HG02943 (cell line): Measurements from ENCODE around the gene ATG2B.

Source experiments
- ATAC-seq: cut with Tn5 transposase; IDR thresholded peaks from one replicate; pipeline ENCODE4 v1.9.1; 2021; ENCODE audit warnings: mild to moderate bottlenecking, low read depth, moderate library complexity; ENCODE audit not compliant: unreplicated experiment

ATG2B gene

GRCh38 chr14:96309896-96310330 is 53.2 kb downstream of the ATG2B start:
- no peak for ATAC-seq

DNA sequence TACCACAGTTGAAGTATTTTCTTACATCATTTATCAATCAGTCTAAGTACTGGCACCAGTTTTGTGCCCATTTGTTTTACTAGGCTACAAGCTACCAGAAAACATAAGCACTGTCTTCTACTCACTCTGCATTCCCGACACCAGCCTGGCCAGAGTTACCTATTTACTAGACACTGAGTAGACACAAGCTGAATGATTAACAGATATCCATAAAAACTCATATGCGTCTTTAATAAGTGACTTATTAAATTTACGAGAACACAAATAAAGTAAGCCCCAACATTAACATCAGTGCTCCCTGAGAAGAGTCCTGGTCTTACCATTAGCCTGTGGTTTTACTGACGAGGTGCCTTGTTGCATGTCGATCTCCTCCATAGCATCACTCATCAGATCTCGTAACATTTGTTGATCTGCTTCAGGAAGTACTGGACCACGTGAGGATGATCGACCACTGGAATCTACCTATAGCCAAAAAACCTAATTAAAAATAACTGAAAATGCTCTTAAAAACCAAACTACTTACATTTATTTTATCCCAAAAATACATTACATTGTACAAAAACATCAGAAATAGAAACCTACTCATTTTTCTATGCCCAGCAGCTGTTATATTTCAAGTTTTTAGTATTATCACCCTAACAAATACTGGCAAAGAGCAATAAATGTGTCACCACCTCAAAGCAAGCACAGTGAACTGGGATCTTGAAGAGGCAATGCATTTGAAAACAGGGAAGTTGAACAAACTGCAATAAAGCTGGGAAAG is 53.8 kb downstream of the ATG2B start:
- ATAC-seq: no peak

DNA sequence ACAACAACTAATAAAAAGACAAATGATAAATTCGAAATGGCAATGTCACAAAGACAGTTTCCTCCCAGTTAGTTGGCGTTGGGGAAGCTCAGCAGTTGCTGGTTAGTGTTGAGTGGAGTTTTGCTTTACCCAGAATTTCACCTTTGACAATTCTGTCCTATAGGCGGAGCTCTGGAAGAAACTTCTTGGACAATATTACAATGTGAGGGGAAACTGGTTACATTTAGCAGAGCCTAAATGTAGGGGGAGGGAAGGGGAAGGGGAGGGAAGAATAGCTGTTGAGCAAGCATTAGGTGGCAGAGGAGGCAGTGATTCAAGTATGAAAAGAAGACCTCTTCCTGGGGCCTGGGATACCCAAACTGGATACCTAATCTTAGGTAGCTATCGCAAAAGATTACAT is 55.7 kb downstream of the ATG2B start:
- ATAC-seq: no peak

- ATAC-seq: no peak
These were observed 58.2 kb downstream of the ATG2B start for GRCh38 chr14:96304956-96305355.

DNA sequence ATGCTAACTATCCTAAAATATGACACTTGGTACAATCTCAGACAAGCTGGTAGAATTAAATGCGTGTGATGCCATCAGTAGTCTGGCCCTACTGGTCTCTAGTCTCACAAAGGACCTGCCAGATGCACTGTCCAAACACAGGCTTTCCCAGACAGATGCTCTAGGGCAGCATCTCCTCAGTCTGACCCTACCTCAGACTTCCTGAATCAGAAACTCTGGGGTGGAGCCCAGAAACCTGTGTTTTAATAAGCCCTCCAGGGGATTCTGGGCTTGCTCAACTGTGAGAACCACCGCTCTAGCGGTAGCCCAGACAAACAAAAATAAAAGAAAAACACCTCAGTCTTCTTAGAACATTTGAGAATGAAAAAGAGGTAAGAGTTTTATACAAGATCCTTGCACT is 59.2 kb downstream of the ATG2B start:
- no peak for ATAC-seq

- ATAC-seq: no peak
These were observed 63.7 kb downstream of the ATG2B start for GRCh38 chr14:96299441-96299840.

DNA sequence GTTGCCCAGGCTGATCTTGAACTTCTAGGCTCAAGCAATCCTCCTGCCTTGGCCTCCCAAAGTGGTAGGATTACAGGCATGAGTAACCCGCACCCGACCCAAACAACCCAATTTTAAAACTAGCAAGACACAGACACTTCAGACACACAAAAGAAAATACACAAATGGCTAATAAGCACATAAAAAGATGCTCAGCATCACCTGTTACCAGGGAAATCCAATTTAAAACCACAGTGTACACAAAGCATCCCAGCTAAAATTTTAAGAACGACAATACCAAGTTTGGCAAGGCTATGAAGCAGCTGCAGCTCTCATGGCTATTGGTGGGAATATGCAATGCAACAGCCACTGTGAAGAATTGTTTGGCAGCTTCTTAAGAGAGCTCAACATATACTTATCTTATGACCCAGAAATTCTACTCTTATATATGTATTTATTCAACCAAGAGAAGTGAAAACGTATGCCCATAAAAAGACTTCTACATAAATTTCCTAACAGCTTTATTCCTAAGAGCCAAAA is 65.1 kb downstream of the ATG2B start:
- ATAC-seq: no peak

DNA sequence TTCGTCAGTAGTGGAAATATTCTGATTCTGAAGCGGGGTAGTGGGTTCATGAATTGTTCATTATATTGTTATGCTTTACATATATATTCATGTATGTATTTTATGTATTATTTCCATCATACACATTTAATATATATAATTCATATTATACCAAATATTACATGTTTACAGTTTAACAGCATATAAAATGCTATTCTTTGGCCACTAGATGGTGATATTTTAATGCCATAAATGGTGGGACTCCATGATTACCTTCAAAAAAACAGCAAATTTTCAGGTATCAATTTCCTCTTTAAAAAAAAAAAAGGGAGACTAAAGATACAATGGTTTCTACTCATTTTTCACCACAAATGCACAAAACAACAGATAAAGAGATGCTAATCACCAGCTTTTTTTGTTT is 66.1 kb downstream of the ATG2B start:
- ATAC-seq: no peak

DNA sequence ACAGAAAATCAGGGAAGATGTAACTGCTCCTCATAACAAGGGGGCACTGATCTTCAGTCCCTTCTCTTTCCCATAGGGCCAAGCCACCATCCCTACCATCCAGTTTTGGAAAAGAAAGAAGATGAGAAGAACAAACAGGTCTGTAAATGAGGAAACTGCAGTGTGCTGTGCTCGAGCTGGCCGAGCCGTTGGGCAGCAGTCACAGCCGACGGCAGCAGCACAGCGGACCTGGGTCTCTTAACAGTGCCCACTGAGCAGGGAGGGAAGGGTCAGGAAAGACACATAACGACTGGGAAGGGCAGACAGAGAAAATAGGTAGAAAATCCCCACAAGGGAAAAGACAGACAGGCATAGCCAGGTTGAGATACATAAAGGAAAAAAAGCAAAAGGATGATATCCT is 68.9 kb downstream of the ATG2B start:
- ATAC-seq: no peak

DNA sequence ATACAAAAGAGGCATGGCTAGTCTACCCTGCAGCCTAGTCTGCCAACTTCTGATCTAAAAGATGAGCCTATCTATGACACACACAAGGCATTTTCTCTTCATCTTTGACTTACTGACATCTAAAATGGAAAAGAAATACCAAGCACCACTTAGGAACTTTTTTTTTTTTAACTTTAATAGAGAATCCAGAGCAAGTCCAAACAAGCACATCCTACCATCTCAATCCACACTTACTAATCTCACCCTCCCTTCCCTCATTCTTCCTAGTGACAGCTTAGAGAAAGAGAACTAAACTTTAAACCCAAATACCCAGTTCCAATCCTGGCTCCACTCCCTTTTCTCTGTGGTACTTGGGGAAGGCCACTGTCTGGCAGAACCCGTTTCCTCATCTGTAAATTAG is 75.3 kb downstream of the ATG2B start:
- no peak for ATAC-seq

DNA sequence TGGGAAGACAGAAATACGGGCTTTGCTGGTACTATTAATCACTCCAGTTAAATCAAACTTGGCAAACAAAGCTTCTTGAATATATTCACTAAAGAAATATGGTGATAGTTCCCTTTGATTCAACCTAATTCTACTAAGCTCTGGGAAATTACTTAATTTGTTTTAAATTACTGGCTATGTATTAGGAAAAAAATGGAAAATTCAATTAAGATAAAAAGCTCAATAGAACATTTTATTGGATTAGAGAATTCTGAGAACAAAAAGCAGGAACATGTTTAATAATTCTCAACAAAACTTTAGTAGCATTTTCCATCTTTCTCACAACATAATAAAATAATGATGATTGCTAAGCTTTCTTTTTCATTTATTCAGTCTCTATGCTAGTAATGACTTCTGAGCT is 76.9 kb downstream of the ATG2B start:
- no peak for ATAC-seq

GRCh38 chr14:96285667-96286066 is 77.5 kb downstream of the ATG2B start:
- no peak for ATAC-seq

GRCh38 chr14:96284430-96284829 is 78.7 kb downstream of the ATG2B start:
- no peak for ATAC-seq

DNA sequence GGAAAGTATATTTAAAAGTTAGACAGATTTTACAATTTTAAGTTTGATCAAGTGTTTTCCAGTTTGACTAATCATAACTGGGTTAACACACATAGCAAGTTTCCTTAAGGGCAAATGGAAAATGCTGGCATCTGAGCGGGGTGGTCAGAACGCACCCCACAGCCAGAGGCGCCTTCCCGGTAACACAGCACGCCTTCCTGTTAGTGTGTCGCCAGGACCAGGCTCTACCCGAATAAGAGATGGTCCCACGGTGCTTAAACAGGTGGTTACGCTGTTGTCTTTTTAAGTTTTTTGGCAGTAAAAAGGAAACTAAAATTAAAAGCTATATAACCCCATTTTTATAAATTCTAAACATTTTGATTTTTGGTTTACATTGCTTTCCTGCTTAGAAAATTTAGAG is 79.1 kb downstream of the ATG2B start:
- no peak for ATAC-seq

DNA sequence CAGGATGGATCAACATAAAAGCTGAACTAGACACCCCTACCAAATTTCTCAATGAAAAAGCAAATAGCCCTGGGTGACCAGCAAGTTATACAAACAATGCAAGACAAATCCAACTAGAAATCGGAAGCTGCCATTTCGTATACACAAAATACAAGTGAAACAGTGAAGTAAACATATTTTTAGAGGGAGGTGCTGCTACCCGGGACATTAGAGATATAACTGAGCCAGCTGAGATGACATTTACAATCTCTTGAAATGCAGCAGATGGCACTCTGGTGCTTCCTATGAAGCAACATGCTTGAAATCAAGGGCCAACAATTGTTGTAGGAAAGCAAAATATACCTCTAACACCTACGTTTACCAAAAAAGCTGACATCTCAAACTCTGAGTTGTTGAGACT is 81.7 kb downstream of the ATG2B start:
- ATAC-seq: no peak

- ATAC-seq: no peak
These were observed 83.0 kb downstream of the ATG2B start for GRCh38 chr14:96280104-96280503.

- no peak for ATAC-seq
These were observed 83.6 kb downstream of the ATG2B start for GRCh38 chr14:96279564-96279963.

DNA sequence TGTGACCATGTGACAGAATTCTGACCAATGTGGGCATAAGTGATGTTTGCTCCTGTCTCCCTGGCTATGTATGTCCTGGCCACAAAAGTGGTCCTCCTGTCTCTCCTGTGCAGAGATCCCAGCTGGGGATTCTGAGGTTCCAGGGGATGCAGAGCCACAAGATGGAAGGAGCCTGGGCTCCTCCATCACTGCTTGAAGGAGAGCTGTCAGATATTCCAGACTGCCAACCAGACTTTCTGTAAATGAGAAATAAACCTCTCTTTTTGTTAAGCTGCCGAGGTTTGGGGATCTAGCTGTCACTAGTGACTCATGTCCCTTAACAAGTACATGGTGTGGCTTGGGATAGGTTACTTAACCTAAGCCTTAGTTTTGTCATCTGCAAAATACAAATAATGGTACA is 85.3 kb downstream of the ATG2B start:
- no peak for ATAC-seq

GRCh38 chr14:96275177-96276112 is 87.7 kb downstream of the ATG2B start:
- no peak for ATAC-seq

DNA sequence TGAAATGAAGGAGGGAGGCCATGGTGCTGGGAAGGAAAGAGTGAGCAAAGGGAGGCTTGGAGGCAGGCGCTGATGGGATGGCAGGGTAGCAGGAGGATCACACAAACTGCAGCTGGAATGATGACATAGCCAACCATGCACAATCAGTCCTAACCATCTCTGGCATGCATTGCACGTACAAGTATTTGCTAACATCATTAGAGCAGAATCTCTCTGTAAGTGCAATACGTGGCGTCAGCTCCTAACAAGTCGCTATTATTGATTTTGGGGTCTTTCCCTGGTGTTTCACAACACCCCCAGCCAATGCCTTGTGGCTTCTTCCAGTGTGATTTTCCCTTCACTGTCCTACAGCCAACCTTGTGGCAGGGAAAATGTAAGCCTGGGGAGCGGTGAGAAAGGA is 88.6 kb downstream of the ATG2B start:
- ATAC-seq: no peak

GRCh38 chr14:96274122-96274521 is 89.0 kb downstream of the ATG2B start:
- no peak for ATAC-seq
